DMS114 treated with DMSO at 0.1 percent for 48 hours (cell line): Measurements from ENCODE around the gene KIRREL3.

Experiments
- DNase-seq: peaks from one replicate; lab custom pipeline; 2025; ENCODE audit not compliant: unreplicated experiment; lab: John Stamatoyannopoulos, UW

Gene KIRREL3

DNA sequence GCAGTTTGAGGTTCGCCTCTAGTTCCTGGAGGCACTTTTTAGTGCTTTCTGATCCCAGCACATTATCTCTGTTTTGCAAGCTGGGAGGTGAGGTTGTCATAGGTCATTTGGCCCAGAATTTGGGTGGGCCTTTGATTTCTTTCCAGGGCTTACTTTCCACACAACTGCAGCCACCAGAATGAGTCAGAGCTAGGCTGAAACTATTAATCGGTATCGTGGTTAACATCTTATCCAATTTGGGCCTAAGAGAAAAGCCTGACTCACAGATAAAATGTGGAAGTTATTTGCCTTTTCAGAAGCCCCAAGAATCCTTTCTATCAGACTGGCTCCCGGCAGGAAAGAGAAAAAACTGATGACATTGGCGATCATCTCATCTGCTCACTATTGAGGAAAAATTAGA lies 166.4 kb downstream of the KIRREL3 start:
- no peak for DNase-seq

DNA sequence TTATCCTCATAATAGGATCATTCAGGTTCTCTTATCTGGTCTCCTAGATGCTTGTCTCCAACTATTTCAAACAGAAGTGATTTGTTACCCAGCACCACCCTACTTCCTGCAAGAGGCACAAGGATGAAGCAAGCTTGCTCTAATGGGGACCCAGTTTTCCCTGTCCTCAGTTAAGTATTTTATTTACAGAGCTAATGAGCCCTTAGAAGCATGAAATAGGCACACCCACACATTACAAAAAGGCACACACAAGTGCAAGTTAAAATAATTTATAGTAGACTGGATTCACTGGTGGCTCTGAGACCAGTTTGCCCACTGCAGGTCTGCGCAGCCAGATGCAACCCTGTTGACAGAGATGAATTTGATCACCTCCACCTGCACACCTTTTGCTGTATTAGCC lies 167.5 kb downstream of the KIRREL3 start:
- DNase-seq: no peak

DNA sequence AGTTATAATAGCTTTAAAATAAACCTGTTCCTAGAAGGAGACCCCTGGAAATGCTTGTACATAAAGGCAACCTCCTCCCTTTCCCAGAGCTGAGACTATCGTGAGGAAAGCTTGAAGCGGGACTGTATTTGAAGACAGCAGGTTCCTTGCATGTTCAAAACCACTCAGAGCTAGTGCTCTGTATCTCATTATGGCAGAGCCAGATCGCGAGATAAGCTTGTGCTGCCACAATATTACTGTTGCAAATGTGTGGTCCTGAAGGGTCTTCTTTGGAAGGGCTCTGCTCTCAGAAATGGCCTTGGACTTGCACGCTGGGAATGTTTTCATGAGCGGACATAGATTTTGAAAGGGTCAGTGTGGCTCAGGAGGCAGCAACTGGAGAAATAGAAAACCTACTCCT lies 168.2 kb downstream of the KIRREL3 start:
- DNase-seq: no peak

DNA sequence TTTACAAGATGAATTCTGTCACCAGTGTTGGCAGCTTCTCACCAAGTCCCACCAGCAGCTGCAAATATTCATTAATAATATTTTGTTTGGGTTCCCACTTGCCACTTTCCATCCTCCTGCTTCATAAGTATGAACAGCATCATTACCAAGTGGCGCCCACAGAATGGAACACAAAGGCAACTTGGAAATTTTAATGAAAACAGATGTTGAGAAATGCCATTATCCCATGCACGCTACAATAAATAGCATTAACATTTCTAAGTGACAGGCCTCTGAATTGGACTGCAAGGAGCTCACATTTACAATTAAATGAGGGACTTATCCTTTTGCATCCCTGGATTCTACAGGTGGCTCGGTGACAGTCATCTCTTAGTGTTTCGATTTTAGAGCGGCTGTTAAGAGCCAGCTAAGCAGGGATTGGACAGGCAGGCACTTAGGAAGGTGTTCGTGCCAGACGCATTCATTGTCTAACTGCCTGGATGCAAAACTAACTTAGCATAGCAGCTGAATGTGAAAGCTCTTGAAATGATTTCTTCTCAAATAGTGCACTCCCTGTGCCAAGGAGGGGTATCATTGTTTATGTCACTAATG lies 170.3 kb downstream of the KIRREL3 start:
- DNase-seq: no peak

DNA sequence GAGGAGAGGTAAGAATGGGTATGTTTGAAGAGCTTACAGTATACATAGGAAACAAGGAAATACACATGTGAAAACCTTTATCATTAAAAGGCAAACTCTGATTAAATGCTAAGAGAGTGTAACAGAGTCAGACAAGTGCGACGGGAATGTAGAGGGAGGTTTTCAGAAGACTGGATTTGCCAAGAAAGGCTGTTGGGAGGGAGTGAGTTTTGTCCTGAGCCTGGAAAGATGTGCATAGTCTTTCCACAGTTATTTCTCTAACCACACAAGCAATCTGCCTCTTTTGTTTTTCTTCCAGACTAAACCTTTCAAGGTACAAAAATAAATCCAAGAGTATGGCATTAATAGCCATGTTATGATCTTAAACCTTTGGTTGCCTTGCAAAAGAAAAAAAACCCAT lies 170.9 kb downstream of the KIRREL3 start:
- DNase-seq: no peak

DNA sequence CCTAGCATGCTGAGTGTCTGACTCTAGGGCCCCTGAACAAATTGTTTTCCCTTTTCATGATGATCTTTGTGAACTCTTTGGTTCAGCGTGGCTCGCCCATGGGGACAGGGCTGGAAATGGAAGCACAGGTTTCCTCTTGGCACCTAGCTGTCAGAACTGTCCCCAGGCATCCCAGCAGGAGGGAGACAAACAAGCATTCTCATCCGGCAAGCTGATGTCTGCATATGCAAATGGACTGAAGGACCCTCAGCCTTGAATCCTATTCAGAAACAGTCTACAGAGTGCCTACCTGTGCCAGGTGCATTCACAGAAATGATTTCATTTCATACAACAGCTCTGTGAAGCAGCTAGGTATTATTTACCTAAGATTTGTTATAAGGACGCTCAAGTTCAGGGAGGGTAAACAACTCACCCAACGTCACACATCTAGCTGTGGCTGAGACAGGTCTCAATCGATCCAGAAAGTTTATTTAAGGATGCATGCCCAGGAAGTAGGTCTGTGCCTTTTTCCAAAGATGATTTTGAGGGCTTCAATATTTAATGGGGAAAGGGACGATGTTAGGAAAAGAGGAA lies 176.4 kb downstream of the KIRREL3 start:
- DNase-seq: no peak

DNA sequence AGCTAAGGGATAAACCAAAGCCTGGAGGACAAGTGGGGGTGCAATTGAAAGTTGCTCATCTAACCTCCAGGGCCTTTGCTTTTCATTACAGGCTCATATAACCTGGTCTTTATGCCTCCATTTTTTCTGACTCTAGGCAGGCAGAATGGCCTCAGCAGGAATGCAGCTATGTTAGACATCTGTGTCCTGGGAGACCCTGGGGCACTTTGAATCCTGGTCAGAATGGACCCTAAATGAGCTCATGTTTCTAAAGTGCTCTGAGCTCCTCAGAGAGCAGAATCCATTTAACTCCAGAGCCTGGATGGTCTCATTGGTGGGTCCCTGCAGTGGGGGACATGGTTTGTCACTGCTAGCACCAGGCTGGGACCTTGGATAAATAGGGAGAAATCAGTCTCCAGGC lies 177.3 kb downstream of the KIRREL3 start:
- DNase-seq: no peak

DNA sequence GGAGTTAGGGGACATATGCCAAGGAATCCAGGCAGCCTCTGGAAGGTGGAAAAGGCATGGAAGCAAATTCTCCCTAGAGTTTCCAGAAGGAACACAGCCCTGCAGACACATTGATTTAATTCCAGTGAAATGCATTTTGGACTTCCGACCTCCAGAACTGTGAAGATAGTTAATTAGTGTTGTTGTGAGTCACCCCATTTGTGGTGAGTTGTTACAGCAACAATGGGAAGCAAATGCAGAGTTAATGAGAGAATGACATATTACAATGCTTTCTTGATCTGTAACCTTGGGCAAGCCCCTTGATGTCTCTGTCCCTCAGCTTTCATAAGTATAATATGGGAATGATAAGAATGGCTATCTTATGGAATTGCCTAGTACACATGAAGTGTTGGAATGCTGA lies 178.7 kb downstream of the KIRREL3 start:
- DNase-seq: no peak

DNA sequence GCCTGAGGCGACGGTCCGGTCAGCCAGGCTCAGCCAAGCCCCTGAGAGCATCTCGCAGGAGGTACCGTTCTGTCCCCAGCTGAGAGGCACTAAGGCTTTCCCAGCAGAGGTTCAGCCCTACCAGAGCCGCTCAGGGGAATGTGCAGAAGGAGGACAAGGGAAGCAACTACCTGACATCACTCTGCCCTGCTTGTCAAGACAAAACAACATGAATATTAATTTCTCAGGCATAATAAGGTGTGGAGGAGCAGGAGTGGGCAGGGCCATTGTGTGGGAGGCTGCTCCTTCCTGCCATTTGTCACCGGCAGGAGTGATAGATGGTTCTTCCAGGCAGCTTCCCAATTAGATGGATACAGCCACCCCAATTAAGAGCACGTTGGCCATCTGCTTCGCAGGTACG lies 181.4 kb downstream of the KIRREL3 start:
- no peak for DNase-seq

DNA sequence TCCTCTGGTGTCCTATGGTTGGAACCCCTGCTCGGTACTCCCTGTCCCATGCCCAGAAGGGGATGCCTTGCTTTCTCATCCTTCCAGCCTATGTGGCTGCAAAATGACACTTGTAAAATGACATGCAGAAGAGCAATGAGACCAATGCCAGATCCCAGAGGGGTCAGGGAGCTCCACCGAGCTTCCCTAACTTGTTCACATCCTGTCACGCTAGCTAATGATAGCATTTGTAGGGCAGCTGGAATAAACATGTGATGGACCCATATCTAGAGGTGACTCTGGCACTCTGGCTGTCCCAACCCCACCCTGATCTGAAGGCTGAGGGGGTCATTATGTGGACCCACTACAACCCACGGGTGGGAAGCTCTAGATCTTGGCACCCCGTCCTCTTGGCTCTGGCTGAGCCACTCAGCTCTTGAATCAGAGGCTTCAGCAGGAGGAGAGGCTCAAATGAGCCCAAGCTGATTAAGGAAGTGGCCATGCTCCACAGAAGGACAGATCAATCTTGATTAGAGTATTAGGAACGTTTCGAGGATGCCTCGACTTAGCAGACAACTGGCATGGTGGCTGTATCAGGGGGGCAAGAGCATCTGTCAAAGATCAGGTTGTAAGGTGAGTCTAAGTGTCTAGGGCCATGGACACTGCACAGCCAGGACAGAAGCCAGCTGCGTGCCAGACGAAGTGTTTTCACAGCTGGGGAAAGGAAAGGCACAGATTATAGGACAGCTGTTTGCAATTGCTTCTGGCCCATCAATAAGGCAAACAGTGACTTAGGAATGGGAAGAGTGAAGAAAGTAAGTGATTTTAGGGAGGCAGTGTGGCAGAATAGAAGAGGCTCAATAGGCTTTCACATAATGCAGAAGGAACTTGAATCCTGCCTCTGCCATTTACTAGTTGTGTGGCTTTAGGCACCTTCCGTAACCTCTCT lies 182.8 kb downstream of the KIRREL3 start:
- DNase-seq: no peak

DNA sequence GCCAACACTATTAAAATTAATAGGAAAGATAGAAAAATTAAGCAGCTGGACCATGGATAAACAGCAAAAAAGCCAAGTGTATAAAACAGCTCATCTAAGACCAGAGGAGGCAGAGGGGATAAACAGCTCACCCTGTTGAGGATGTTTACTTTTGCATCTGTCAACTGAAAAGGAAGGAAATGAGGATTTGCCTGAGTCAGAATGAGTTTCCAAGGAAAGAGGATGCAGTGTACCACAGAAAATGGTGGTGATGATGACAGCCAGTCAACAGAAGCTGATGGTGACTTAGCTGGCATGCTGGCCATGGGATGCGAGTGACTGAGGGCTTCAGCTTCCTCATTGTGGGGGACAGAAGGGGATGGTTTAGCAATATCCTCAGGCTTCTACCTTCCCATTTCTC lies 183.5 kb downstream of the KIRREL3 start:
- no peak for DNase-seq

DNA sequence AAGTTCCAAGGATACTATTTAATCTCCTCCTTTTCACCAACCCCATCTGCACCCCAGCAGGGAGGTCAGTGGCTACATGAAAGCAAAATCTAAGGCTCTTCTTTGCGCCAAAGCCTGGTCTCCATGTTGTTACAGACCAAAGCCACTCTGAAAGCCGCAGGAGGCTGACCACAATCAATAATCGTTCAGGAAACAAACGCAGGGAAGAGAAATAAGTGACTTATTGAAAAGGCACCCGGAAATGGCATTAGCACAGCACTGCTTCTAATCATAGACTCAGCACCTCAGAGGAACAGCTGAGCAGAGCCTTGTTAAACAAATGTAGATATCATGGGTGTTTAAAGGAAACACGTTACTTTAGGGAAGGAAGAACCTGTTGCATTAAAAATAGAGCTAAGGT lies 183.9 kb downstream of the KIRREL3 start:
- no peak for DNase-seq

DNA sequence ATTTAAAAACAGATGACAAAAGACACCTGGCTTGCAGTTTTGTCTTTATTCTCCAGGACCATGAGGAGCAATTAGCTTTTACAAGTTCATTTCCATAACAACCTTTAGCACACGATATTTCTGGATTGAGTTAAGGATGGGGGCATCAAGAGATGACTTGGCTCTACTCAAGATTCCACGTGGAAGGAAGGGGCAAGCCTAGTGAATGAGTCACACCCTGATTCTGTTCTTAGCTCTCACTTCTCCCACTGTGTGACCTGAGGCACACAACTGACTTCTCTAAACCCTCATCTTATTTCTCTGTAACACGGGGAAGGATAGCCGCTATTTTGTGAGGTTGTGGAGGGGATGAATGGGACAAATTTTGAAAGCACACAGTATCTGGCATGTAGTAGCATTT lies 185.5 kb downstream of the KIRREL3 start:
- DNase-seq: no peak

DNA sequence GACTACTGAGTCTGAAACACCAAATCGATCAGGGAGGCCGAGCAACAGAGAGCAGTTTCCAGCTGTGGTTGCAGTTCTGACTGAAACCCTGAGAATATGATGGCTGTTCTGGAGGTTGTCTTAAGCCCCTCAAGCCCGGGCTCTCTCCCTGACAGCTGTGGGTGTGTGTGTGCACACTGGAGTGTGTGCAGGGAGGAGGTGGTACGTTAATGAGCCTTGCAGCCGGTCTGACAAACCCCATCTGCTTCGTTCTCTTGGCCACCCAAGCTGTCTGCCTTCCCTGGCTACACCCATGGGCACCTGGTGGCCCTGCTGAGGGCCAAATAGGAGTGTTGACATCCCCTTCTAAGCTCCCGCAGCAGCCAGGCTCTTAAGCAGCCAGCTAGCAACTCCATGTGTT lies 189.8 kb downstream of the KIRREL3 start:
- DNase-seq: no peak

DNA sequence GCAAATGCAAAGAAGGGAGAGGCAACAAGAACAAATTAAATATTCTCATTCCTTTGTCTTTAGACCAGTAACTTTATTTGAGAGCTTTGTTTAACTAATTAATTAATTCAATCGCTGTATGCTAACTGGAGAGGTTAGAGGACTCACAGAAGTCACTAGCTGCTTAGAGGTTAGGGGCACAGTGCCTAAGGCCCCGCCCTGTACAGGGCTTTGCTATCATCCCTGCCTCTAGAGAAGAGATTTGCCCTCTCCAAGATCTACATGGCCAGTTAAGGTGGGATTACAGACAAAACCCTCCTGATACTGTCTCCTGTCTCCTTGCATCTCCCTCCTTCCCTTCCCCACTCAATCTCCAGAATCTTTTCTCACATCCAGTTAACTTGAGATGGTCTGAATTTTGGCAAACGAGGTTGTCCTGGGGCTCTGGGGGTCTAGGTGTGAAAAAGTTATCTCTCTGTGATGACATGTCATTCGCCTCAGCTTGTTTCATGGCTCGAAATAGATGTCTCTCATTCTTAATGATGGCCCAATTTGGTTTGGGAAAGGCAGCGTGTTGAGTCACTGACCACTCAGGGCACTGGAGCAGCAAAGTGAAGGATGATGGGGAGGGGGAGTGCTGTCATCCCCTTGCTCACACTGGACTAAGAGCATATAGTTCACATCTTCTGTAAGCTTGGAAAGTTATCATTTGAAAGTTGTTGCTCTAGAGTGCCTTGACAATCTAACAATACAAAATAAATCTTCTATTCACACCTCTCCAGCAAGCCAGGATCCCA lies 190.9 kb downstream of the KIRREL3 start:
- DNase-seq: no peak

DNA sequence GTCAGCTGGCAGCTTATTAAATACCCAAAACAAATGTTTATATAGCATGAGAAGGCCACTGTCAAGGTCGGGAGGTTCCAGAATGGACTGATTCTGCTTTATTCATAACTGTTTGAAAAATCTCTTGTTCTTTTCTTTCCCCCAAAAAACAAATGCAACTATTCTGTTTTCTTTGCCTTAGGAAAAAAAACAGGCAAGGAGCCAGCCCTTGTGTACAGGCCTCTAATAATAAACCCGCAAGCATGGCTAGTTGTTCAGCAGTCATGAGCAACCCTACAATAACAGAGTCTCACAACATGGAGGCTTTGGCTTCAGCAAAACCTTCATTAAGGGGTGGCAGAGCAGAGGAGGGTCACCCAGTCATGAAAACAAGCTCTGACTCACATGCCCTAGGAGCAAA lies 191.7 kb downstream of the KIRREL3 start:
- DNase-seq: no peak

DNA sequence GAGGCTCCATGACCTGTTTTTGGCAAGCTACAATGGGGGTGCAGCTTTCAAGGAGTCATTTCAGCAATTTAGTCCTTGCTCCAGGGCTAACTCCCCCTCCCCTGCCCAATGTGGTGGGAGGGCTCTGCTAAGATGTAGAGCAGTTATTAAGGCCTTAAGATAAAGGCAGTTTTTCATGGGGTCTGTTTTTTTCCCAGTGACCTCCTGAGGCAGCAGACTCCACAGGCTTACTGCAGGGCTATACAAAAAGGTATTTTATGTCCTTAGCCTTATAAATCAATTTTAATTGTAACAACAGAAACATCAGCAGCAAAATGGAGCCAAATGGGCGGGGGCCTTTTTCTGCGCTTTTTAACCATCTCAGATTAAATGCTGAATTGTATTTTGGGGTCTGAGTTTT lies 192.3 kb downstream of the KIRREL3 start:
- DNase-seq: no peak

DNA sequence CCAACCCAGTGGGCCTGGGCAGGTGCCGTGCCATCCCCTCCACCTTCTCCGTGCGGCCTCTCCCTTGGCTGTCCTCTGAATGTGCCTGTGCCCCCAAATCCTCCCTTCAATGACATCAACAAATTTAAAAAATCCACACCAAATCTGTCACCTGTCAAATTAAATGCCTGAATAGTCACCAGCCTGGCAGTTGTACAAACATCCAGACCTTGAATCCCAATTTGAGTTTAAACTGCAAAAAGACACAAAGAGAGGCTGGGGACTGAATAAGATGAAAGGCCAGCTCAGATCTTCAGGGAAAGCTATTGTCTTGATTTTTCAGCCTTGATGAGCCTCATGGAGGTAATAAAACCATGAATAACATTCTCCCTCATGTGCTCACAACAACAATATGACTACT lies 194.7 kb downstream of the KIRREL3 start:
- DNase-seq: no peak

DNA sequence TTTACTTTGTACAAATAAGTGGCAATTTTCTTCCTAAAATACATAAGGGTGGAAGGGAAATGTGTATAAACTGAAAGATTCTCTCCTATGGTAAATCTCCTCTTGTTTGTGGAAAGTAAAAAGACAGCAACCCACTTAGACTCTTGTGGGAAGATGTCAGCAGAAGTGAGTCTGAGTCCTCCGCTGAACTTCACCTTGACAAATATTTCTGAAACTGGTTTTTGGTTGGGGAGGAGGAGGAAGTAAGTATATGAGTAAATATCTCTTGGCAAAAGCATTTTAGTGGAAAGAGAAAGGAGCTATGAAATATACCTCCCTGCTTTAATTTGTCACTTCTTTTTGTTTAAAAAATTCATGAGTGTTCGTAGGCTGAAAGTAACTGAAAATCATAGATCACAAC lies 196.2 kb downstream of the KIRREL3 start:
- no peak for DNase-seq

DNA sequence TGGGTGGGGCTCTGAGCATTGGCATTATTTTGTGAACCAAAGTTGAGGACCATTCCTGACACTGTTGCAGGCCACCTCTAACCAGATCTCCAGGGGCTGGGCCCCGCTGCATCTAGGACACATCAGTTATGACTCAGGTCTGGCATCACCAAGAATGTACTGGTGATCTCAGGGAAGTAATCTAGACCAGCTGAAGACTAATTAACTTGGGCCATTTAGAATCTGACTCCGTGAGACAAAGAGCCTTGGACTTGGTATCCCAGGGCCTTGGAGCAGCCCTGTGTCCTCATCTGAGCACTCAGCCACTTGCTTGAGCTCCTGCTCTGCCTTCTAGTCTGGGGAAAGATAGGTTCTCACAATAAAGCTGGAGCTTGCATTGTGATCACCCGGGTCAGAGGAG lies 200.6 kb downstream of the KIRREL3 start:
- no peak for DNase-seq

DNA sequence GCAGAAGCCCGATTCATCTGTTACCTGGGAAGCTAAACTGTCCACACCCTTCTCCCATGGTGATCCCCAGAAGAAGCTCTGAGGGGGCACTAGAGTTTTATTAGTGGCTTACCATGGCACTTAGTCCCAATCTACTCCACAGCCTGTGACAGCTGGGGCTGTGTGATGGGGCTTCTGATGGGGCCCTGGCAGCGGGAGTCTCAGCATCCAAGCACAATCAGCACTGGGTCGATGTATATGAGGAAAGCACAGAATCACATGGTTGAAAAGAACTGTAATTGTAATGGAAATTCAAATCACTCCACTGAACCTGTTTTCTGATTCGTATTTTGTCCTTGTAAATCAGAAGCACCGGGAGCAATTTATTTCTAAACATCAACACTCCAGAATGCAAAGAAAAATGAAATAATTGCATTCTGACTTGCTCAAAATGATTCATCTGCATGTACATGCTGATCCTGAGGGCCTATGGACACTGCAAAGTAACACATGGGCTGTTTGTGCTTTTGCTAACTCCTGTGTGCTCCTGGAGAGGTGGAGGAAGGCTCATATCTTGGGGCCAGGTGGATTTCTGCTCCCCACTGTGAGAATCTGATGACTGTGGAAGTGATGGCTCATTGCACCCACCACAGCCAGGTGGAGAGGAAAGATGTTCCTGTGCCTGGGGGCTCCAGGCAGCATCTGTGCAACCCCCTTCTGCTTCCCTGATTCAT lies 203.0 kb downstream of the KIRREL3 start:
- DNase-seq: no peak
